HG02571 (cell line): ENCODE data around the gene GBGT1.

Source experiments
- ATAC-seq: cut with Tn5 transposase; IDR thresholded peaks from one replicate; pipeline ENCODE4 v1.9.1; 2021; ENCODE audit warnings: mild to moderate bottlenecking, moderate library complexity; ENCODE audit not compliant: unreplicated experiment

GBGT1 gene

DNA sequence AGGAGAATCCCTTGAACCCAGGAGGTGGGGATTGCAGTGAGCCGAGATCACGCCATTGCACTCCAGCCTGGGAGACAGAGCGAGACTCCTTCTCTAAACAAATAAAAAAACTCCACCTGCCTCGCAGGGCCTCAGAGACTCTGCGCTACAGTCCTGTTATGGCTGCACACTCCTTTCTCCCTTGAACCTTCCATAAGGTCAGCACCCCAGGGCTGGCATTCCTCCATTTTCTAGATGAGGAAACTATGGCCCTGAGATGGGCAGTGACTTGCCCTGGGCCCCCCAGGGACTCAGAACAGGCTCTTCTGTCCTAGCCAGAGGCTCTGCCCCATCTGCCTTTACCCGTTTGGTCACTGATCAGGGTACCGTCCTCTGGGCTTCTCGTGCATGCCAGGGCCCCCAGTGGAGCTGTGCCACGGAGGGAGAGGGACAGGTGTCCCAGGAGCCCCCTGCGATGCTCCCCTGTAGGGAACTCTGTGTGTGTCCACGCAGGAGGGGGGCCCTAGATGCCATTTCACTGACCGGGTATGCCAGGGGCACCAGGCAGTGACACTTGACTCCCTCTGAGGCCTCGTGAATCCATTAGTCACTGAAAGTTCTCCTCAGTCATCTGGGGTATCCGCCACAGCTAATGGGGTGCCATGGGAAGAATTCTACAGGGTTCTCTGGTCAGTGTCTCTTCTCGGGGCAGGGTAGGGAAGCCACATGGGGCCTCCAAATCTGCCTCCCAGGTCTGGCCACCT, 58.8 kb downstream of the GBGT1 start:
- ATAC-seq: no peak

DNA sequence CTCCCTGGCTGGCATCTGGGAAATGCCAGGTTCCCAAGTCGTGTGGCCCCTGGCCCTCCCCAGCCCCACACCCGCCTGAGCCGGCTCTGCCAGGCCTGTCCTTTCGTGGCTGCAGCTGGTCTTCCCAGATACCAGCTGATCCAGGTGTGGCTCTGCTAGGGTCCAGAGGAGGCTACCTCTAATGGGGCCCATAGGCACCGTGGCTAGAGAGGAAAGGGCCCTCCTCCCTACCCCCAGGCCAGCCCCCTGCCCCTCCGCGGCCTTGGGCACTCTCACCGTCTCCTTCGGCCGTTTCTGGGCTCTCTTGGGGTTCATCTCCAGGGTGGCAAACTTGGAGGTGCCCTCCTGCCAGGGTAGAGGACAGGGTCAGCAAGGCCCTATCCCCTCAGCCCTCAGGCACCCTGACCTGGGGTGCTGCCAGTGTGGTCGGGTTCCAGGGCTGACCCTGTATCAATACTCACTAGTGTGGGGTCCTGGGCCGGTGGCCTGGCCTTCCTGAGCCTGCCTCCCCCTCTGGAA, 59.7 kb downstream of the GBGT1 start:
- ATAC-seq: no peak

GRCh38 chr9:133103183-133103986, 60.3 kb downstream of the GBGT1 start:
- ATAC-seq: no peak
